Fibroblast of pulmonary artery (primary cell): ENCODE data around the gene CUX1.

ENCODE experiments used
- DNase-seq: peaks from one replicate; pipeline ENCODE4 v3.0.0-alpha.2; 2010; ENCODE audit warnings: low read depth
- H3K4me3 ChIP-seq: replicated peaks from 2 replicates; pipeline ENCODE4 v1.5.1; 2011; ENCODE audit warnings: low read depth, mild to moderate bottlenecking, control low read depth, low read length, moderate library complexity
- TF ChIP-seq, protein P1 (sequence below): IDR thresholded peaks from 2 replicates; pipeline ENCODE4 v1.5.1; 2011; ENCODE audit warnings: mild to moderate bottlenecking, control low read depth, low read length, inconsistent platforms; ENCODE audit errors: missing control alignments

CUX1 gene

GRCh38 chr7:102241431-102241830 lies 424.0 kb downstream of the CUX1 start:
- TF ChIP-seq, protein P1, sequence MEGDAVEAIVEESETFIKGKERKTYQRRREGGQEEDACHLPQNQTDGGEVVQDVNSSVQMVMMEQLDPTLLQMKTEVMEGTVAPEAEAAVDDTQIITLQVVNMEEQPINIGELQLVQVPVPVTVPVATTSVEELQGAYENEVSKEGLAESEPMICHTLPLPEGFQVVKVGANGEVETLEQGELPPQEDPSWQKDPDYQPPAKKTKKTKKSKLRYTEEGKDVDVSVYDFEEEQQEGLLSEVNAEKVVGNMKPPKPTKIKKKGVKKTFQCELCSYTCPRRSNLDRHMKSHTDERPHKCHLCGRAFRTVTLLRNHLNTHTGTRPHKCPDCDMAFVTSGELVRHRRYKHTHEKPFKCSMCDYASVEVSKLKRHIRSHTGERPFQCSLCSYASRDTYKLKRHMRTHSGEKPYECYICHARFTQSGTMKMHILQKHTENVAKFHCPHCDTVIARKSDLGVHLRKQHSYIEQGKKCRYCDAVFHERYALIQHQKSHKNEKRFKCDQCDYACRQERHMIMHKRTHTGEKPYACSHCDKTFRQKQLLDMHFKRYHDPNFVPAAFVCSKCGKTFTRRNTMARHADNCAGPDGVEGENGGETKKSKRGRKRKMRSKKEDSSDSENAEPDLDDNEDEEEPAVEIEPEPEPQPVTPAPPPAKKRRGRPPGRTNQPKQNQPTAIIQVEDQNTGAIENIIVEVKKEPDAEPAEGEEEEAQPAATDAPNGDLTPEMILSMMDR, result no peak
- no peak overlapping the region for H3K4me3 ChIP-seq
- no peak for DNase-seq

GRCh38 chr7:102244601-102245000 lies 427.2 kb downstream of the CUX1 start:
- TF ChIP-seq, protein P1, result no peak
- H3K4me3 ChIP-seq, result no peak overlapping the region
- DNase-seq, result no peak

- TF ChIP-seq, protein P1, result no peak
- H3K4me3 ChIP-seq, result no peak overlapping the region
- DNase-seq, result no peak
These were observed 430.6 kb downstream of the CUX1 start for GRCh38 chr7:102248081-102248455.

DNA sequence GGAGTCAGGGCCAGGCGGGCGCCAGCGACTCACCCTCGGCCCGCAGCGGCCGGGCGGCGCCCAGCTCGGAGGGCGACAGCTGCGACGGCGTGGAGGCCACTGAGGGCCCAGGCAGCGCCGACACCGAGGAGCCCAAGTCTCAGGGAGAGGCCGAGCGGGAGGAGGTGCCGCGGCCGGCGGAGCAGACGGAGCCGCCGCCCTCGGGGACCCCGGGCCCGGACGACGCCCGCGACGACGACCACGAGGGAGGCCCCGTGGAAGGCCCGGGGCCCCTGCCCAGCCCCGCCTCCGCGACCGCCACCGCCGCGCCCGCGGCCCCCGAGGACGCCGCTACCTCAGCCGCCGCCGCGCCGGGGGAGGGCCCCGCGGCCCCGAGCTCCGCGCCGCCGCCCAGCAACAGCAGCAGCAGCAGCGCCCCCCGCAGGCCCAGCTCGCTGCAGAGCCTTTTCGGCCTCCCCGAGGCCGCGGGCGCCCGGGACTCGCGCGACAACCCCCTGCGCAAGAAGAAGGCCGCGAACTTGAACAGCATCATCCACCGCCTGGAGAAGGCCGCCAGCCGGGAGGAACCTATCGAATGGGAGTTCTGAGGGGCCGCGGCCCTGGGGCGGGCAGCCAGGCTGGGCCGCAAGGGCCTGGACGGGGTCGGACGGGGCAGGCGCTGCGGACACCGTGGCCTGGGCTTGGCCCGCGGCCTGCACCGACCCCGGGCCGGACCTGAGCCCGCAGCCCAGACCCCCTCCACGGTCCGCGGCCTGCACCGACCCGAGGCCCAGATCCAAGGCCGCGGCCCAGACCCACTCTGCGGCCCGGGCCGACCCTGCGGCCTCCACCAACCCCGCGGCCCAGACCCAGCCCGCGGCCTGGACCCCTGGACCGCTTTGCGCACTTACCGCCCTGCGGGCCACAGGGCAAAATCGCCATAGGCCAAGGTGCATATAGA lies 431.3 kb downstream of the CUX1 start:
- no peak overlapping the region for H3K4me3 ChIP-seq
- DNase-seq, result no peak
- TF ChIP-seq, protein P1, result no peak

DNA sequence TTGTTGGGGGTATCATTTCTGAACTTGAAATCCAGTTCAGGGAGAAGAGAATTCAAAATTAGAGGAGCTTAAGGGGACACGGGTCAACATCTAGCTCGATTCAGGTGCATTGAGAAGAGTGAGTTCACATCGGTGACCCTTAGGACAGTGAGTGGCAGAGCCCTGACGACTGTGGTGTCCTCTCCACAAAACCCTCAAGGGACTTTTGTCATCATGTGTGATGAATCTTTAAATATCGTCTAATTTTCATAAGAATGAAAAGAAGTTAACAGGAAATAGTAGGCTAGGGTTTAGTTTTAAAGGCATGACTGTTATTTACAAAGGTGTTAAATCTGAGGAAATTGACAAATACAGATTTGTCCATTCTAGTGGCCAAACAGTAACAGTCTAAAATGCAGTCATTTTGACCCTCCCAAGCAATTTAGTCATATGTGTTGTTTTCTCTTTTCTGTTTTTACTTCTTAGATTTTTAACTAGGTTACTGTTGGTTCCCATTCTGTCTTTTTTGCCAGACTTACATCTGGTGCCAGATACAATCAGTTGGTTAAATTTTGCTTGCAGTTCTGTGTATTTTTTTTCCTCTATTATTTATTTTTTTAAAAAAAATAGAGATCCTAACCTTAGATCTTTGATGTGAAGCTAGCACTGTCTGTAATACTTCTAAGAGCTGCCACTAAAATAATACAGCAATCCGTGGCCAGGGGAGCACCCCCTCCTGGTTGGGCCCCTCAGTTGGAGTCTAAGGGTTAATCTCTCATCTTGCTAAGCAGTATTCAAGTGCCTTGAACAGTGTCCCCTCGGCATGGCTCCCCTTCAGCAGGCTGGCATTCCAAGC lies 434.3 kb downstream of the CUX1 start:
- TF ChIP-seq, protein P1, result no peak
- DNase-seq, result no peak
- no peak overlapping the region for H3K4me3 ChIP-seq

DNA sequence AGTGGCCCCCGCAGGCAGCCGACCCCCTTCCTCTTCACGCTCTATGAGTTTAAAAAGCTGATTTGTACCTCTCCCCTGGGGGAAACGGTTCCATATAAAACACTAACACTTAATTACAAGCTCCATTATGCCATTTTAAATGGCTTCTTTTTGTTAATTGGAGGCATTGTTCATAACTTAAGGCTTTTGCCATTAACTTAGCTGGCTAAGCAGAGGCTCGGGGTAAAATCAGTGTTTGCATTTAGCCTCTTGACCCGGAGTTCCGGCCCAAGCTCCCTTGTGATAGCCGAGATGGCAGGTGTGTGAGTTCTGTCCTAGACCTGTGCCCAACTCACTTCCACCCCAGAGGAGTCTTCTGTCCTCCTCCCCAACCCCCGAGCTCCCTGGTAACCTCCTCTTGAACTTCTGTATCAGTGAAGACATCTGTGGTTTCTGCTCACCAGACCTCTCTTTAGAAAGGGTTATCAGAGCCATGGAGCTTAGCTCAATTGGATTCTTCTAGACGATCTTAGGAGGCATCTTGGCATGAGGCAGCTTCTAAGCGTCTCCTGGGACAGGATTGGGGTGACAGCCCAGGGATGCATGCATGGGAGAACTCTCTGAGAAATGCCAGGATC lies 435.0 kb downstream of the CUX1 start:
- no peak for DNase-seq
- TF ChIP-seq, protein P1, result no peak
- no peak overlapping the region for H3K4me3 ChIP-seq
